Measurements from ENCODE around the gene GBP7.

DNA sequence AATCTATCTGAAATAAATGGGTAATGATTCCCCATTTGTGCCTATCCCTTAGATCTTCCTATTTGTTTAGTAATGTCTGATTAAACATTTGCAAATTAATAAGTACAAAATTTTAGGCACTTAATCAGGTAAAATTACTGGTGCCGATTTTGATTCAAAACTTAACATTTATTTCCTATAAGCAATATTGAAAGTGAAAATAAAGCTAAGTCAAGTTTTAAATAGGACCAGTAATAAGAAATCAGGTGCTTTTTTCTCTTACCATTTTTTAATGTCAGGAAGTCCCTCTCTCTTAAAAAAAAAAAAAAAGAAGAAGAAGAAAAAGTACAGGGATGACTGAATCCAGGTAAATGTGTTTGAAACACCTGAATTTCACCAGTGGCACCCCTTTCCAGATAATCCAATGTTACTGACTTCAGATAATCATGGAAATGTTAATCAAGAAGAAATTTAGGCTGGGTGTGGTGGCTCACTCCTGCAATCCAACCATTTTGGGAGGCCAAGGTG, 23.8 kb upstream of the GBP7 start:
- TF ChIP-seq POLR2A (IDR thresholded peaks at IDR 0.05): no peak
- TF ChIP-seq, protein P1, sequence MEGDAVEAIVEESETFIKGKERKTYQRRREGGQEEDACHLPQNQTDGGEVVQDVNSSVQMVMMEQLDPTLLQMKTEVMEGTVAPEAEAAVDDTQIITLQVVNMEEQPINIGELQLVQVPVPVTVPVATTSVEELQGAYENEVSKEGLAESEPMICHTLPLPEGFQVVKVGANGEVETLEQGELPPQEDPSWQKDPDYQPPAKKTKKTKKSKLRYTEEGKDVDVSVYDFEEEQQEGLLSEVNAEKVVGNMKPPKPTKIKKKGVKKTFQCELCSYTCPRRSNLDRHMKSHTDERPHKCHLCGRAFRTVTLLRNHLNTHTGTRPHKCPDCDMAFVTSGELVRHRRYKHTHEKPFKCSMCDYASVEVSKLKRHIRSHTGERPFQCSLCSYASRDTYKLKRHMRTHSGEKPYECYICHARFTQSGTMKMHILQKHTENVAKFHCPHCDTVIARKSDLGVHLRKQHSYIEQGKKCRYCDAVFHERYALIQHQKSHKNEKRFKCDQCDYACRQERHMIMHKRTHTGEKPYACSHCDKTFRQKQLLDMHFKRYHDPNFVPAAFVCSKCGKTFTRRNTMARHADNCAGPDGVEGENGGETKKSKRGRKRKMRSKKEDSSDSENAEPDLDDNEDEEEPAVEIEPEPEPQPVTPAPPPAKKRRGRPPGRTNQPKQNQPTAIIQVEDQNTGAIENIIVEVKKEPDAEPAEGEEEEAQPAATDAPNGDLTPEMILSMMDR (IDR thresholded peaks at IDR 0.05): no peak
